ENCODE data around the gene PPP2R5A. TPM values are rescaled to one million over a fixed set of nuclear protein-coding genes. Genes with fewer than 3 reads are reported as not detected.
A peak's percentile ranks its signal among the peaks of the same experiment; 100 is the strongest.

Gene PPP2R5A
- total and polyA plus RNA-seq, 2 of the 13 experiments (the other 11 are each of a cell fraction or from before 2014, with no cell fraction given), result 22.0 to 31.4 TPM

DNA sequence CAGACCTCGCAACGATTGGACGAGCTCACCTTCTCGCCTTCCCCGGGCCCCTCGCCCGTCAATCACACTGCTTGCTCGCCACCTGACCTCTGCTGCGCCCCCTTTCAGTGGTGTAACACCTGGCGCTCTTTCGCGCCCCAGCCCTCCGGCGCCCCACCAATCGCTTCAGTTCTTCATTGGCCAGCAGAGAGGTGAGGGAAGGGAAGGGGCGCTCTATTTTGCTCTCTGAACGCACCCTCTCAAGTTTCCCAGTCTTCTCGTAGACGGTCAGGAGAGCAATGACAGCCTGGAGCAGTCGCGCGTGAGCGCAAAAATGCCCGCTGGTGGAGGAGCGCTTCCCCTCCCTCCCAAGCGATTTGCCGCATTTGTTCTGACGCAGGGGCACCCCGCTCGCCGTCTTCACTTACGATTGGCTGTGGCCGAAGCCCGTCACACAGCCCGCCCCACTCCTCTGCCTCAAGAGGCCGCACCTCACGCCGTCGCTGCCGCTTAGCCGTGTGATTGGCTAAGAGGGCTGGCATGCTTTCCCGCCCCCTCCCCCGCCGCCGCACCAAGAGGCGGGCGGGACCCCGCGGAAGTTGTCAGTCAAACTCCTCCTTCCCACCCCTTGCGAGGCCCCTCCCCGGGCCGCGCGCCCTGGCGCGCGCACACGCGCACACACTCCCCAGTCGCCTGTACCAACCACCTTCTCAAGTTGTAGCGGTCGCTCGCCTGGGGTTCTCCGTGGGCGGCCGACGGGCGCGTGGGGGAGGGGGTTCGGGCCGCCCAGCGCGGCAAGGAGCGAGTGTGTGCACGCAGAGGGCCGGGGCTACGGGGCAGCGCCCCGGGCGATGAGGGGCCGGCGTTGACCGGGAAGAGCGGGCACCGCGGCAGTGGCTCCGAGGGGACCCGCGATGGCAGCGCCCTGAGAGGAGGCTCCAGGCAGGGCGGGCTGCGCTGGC lies at the start of gene PPP2R5A (continued):
- TF ChIP-seq, protein P1, sequence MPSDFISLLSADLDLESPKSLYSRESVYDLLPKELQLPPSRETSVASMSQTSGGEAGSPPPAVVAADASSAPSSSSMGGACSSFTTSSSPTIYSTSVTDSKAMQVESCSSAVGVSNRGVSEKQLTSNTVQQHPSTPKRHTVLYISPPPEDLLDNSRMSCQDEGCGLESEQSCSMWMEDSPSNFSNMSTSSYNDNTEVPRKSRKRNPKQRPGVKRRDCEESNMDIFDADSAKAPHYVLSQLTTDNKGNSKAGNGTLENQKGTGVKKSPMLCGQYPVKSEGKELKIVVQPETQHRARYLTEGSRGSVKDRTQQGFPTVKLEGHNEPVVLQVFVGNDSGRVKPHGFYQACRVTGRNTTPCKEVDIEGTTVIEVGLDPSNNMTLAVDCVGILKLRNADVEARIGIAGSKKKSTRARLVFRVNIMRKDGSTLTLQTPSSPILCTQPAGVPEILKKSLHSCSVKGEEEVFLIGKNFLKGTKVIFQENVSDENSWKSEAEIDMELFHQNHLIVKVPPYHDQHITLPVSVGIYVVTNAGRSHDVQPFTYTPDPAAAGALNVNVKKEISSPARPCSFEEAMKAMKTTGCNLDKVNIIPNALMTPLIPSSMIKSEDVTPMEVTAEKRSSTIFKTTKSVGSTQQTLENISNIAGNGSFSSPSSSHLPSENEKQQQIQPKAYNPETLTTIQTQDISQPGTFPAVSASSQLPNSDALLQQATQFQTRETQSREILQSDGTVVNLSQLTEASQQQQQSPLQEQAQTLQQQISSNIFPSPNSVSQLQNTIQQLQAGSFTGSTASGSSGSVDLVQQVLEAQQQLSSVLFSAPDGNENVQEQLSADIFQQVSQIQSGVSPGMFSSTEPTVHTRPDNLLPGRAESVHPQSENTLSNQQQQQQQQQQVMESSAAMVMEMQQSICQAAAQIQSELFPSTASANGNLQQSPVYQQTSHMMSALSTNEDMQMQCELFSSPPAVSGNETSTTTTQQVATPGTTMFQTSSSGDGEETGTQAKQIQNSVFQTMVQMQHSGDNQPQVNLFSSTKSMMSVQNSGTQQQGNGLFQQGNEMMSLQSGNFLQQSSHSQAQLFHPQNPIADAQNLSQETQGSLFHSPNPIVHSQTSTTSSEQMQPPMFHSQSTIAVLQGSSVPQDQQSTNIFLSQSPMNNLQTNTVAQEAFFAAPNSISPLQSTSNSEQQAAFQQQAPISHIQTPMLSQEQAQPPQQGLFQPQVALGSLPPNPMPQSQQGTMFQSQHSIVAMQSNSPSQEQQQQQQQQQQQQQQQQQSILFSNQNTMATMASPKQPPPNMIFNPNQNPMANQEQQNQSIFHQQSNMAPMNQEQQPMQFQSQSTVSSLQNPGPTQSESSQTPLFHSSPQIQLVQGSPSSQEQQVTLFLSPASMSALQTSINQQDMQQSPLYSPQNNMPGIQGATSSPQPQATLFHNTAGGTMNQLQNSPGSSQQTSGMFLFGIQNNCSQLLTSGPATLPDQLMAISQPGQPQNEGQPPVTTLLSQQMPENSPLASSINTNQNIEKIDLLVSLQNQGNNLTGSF (CRISPR knock-in tag; IDR thresholded peaks at IDR 0.05), result no peak
- TF ChIP-seq CCAR2 (optimal IDR thresholded peaks at IDR 0.05; ENCODE audit: low read depth, low read length), result no peak
- TF ChIP-seq SP1 (IDR thresholded peaks at IDR 0.05), result no peak
- TF ChIP-seq SP1 (CRISPR knock-in tag; IDR thresholded peaks at IDR 0.05), result no peak; the same call in 1 of the 2 replicates
- no peak; the same call in 1 of the 2 replicates for TF ChIP-seq ZNF343 (CRISPR knock-in tag; IDR thresholded peaks at IDR 0.05)
- no peak for TF ChIP-seq SRY (CRISPR knock-in tag; IDR thresholded peaks at IDR 0.05)
- TF ChIP-seq PHF8 (CRISPR knock-in tag; IDR thresholded peaks at IDR 0.05), result peak; percentile 78
- TF ChIP-seq FOXA3 (CRISPR knock-in tag; IDR thresholded peaks at IDR 0.05), result peak; percentile 55
- TF ChIP-seq IKZF5 (CRISPR knock-in tag; IDR thresholded peaks at IDR 0.05), result peak; percentile 99
- 0 out of 2 replicates have a peak, but pooled peaks have one; percentile 28 for TF ChIP-seq ZNF616 (CRISPR knock-in tag; IDR thresholded peaks at IDR 0.05; ENCODE audit: low read depth)
- TF ChIP-seq, protein P2, sequence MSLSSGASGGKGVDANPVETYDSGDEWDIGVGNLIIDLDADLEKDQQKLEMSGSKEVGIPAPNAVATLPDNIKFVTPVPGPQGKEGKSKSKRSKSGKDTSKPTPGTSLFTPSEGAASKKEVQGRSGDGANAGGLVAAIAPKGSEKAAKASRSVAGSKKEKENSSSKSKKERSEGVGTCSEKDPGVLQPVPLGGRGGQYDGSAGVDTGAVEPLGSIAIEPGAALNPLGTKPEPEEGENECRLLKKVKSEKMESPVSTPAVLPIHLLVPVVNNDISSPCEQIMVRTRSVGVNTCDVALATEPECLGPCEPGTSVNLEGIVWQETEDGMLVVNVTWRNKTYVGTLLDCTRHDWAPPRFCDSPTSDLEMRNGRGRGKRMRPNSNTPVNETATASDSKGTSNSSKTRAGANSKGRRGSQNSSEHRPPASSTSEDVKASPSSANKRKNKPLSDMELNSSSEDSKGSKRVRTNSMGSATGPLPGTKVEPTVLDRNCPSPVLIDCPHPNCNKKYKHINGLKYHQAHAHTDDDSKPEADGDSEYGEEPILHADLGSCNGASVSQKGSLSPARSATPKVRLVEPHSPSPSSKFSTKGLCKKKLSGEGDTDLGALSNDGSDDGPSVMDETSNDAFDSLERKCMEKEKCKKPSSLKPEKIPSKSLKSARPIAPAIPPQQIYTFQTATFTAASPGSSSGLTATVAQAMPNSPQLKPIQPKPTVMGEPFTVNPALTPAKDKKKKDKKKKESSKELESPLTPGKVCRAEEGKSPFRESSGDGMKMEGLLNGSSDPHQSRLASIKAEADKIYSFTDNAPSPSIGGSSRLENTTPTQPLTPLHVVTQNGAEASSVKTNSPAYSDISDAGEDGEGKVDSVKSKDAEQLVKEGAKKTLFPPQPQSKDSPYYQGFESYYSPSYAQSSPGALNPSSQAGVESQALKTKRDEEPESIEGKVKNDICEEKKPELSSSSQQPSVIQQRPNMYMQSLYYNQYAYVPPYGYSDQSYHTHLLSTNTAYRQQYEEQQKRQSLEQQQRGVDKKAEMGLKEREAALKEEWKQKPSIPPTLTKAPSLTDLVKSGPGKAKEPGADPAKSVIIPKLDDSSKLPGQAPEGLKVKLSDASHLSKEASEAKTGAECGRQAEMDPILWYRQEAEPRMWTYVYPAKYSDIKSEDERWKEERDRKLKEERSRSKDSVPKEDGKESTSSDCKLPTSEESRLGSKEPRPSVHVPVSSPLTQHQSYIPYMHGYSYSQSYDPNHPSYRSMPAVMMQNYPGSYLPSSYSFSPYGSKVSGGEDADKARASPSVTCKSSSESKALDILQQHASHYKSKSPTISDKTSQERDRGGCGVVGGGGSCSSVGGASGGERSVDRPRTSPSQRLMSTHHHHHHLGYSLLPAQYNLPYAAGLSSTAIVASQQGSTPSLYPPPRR (CRISPR knock-in tag; IDR thresholded peaks at IDR 0.05; ENCODE audit: borderline replicate concordance), result 0 out of 2 replicates have a peak, but pooled peaks have one; percentile 20
- TF ChIP-seq PAF1 (CRISPR knock-in tag; IDR thresholded peaks at IDR 0.05), result no peak
- 0 out of 2 replicates have a peak, but pooled peaks have one; percentile 26 for TF ChIP-seq ZNF124 (CRISPR knock-in tag; IDR thresholded peaks at IDR 0.05)
- no peak for TF ChIP-seq SMAD3 (CRISPR knock-in tag; IDR thresholded peaks at IDR 0.05)
- TF ChIP-seq, protein P3, sequence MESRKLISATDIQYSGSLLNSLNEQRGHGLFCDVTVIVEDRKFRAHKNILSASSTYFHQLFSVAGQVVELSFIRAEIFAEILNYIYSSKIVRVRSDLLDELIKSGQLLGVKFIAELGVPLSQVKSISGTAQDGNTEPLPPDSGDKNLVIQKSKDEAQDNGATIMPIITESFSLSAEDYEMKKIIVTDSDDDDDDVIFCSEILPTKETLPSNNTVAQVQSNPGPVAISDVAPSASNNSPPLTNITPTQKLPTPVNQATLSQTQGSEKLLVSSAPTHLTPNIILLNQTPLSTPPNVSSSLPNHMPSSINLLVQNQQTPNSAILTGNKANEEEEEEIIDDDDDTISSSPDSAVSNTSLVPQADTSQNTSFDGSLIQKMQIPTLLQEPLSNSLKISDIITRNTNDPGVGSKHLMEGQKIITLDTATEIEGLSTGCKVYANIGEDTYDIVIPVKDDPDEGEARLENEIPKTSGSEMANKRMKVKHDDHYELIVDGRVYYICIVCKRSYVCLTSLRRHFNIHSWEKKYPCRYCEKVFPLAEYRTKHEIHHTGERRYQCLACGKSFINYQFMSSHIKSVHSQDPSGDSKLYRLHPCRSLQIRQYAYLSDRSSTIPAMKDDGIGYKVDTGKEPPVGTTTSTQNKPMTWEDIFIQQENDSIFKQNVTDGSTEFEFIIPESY (CRISPR knock-in tag; IDR thresholded peaks at IDR 0.05), result no peak
- TF ChIP-seq STAG1 (CRISPR knock-in tag; IDR thresholded peaks at IDR 0.05), result peak; percentile 42

Measured in HepG2 (cell line).